PC-3 (cell line): ENCODE results near the gene SLC7A9. TPM values are rescaled to one million over a fixed set of nuclear protein-coding genes. Genes with fewer than 3 reads are reported as not detected.

Experiments used
- ATAC-seq: fragments of 200-7000 bp; cut with Tn5 transposase; 2 replicates; pipeline ENCODE4 v1.9.1; 2020; ENCODE audit warnings: mild to moderate bottlenecking, moderate library complexity
- BruUV-seq: library from RNA; stranded (reverse); fragments of 400-500 nt; replicated peaks from 2 replicates; lab custom pipeline; 2021; lab: Mats Ljungman, UMichigan
- CTCF ChIA-PET: fragments of 300-600 bp; sonication (Branson Sonifier 250); formaldehyde crosslinking; loops from one replicate; lab custom pipeline; 2022; ENCODE audit warnings: antibody characterized with exemption; lab: Charles Lee
- POLR2A ChIA-PET: fragments of 300-600 bp; sonication (Branson Sonifier 250); formaldehyde crosslinking; loops from one replicate; lab custom pipeline; 2022; ENCODE audit warnings: antibody characterized with exemption; ENCODE audit not compliant: unreplicated experiment; lab: Charles Lee
- DNase-seq: peaks from one replicate; pipeline ENCODE4 v3.0.0-alpha.2; 2015
- H2AFZ ChIP-seq: fragments of 300-600 bp; sonication (generic); 2 replicates; pipeline ENCODE4 v1.6.0; 2016; ENCODE audit warnings: antibody characterized with exemption, low read length
- H3F3A ChIP-seq: fragments of 300-600 bp; sonication (generic); one replicate; pipeline ENCODE4 v1.6.0; 2017; ENCODE audit warnings: antibody characterized with exemption, low read length, control low read depth, mild to moderate bottlenecking; ENCODE audit not compliant: unreplicated experiment
- H3K27ac ChIP-seq: fragments of 300-600 bp; sonication (generic); 2 replicates; pipeline ENCODE4 v1.5.1; 2016; ENCODE audit warnings: mild to moderate bottlenecking, low read length
- H3K27me3 ChIP-seq: fragments of 300-600 bp; sonication (generic); 2 replicates; pipeline ENCODE4 v1.6.1; 2016; ENCODE audit warnings: low read length, mixed read lengths
- H3K36me3 ChIP-seq: fragments of 300-600 bp; sonication (generic); 2 replicates; pipeline ENCODE4 v1.6.1; 2016; ENCODE audit warnings: low read depth, mixed run types, low read length, mixed read lengths
- H3K4me1 ChIP-seq: fragments of 300-600 bp; sonication (generic); 2 replicates; pipeline ENCODE4 v1.5.1; 2016; ENCODE audit warnings: low read length; ENCODE audit not compliant: insufficient read depth
- H3K4me2 ChIP-seq: fragments of 300-600 bp; sonication (generic); 2 replicates; pipeline ENCODE4 v1.6.0; 2016; ENCODE audit warnings: low read length
- H3K4me3 ChIP-seq: fragments of 300-600 bp; sonication (generic); 2 replicates; pipeline ENCODE4 v1.5.1; 2016; ENCODE audit warnings: mild to moderate bottlenecking, low read length, mixed read lengths
- H3K79me2 ChIP-seq: fragments of 300-600 bp; sonication (generic); 2 replicates; pipeline ENCODE4 v1.6.1; 2017; ENCODE audit warnings: low read length, mixed read lengths
- H3K9ac ChIP-seq: fragments of 300-600 bp; sonication (generic); 2 replicates; pipeline ENCODE4 v1.6.0; 2016; ENCODE audit warnings: mild to moderate bottlenecking, low read length
- H3K9me2 ChIP-seq: fragments of 300-600 bp; sonication (generic); replicated peaks from 2 replicates; pipeline ENCODE4 v1.6.1; 2016; ENCODE audit warnings: mixed run types, low read length, mixed read lengths
- H3K9me3 ChIP-seq: fragments of 300-600 bp; sonication (generic); 2 replicates; pipeline ENCODE4 v1.6.1; 2016; ENCODE audit warnings: low read length, mixed read lengths
- H4K20me1 ChIP-seq: fragments of 300-600 bp; sonication (generic); 2 replicates; pipeline ENCODE4 v1.6.1; 2016; ENCODE audit warnings: low read length, mixed read lengths
- EZH2 ChIP-seq: fragments of 300-600 bp; sonication (generic); IDR thresholded peaks from one replicate; pipeline ENCODE4 v1.6.1; 2017; ENCODE audit warnings: antibody characterized with exemption, mild to moderate bottlenecking, low read length; ENCODE audit not compliant: unreplicated experiment
- EZH2phosphoT487 ChIP-seq: fragments of 300-600 bp; sonication (generic); IDR thresholded peaks from 2 replicates; pipeline ENCODE4 v1.6.1; 2018; ENCODE audit warnings: mild to moderate bottlenecking, antibody characterized with exemption, low read length, borderline replicate concordance
- intact Hi-C: fragments of 100-400 bp; cut with micrococcal nuclease; formaldehyde crosslinking; loops from 2 replicates; pipeline ENCODE4 v1.9.0; 2023
- total RNA-seq: library from RNA; depleted of rRNA; stranded (reverse); fragments of >200 nt; gene quantifications from 2 replicates; pipeline ENCODE4 v1.2.3, GENCODE V29; 2014
- TF ChIP-seq, protein P1 (sequence below): fragments of 300-600 bp; sonication (generic); conservative IDR thresholded peaks from 2 replicates; pipeline ENCODE4 v1.5.1; 2017; ENCODE audit warnings: antibody characterized with exemption, low read depth, mild to moderate bottlenecking, low read length

Gene SLC7A9
- total RNA-seq, 1 experiment from 2014 or later, result not detected

DNA sequence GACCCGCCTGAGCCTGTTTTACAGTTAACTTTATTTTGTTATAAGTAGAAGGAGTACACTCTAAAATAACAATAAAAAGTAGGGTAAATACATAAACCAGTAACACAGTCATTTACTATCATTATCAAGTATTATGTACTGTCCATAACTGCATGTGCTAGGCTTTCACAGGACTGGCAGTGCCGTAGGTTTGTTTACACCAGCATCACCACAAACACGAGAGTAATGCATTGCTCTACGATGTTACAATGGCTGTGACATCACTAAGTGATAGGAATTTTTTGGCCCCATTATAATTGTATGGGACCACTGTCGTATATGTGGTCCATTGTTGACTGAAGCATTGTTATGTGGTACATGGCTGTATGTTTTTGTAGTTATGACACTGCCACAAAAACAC is 41.3 kb upstream of the SLC7A9 start:
- Histone ChIP-seq H3K4me3 (no peak overlapping the region), H3K9me2 (no peaks in the 10 kb centered on the region), H2AFZ (no peak overlapping the region), H3K9me3 (no peaks in the 10 kb centered on the region), H3K4me1 (no peaks in the 10 kb centered on the region), H3F3A (no peaks in the 10 kb centered on the region), H3K4me2 (no peak overlapping the region), H3K27ac (no peak overlapping the region), H3K79me2 (no peaks in the 10 kb centered on the region), H3K27me3 (no peaks in the 10 kb centered on the region), H3K36me3 (no peaks in the 10 kb centered on the region), H4K20me1 (no peaks in the 10 kb centered on the region), H3K9ac (no peak overlapping the region)
- no peak for ATAC-seq
- intact Hi-C loops, result no loop called here
- CTCF ChIA-PET, result no interaction called here
- POLR2A ChIA-PET, result no interaction called here
- TF ChIP-seq EZH2phosphoT487 (no peak), EZH2 (no peak)
- no peak for DNase-seq
- no TSS peak for BruUV-seq

- H3K27me3 ChIP-seq, result no peaks in the 10 kb centered on the region
- no peak overlapping the region for H3K4me2 ChIP-seq
- H3K36me3 ChIP-seq, result no peaks in the 10 kb centered on the region
- no TSS peak for BruUV-seq
- H3F3A ChIP-seq, result no peaks in the 10 kb centered on the region
- no peak overlapping the region for H2AFZ ChIP-seq
- TF ChIP-seq EZH2phosphoT487 (no peak), EZH2 (no peak)
- TF ChIP-seq, protein P1, sequence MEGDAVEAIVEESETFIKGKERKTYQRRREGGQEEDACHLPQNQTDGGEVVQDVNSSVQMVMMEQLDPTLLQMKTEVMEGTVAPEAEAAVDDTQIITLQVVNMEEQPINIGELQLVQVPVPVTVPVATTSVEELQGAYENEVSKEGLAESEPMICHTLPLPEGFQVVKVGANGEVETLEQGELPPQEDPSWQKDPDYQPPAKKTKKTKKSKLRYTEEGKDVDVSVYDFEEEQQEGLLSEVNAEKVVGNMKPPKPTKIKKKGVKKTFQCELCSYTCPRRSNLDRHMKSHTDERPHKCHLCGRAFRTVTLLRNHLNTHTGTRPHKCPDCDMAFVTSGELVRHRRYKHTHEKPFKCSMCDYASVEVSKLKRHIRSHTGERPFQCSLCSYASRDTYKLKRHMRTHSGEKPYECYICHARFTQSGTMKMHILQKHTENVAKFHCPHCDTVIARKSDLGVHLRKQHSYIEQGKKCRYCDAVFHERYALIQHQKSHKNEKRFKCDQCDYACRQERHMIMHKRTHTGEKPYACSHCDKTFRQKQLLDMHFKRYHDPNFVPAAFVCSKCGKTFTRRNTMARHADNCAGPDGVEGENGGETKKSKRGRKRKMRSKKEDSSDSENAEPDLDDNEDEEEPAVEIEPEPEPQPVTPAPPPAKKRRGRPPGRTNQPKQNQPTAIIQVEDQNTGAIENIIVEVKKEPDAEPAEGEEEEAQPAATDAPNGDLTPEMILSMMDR, result no peak
- no peak overlapping the region for H3K4me3 ChIP-seq
- no peak for ATAC-seq
- DNase-seq, result no peak
- CTCF ChIA-PET, result no interaction called here
- no peaks in the 10 kb centered on the region for H3K79me2 ChIP-seq
- H3K9ac ChIP-seq, result no peak overlapping the region
- POLR2A ChIA-PET, result no interaction called here
- no peaks in the 10 kb centered on the region for H4K20me1 ChIP-seq
- no peaks in the 10 kb centered on the region for H3K9me3 ChIP-seq
- H3K27ac ChIP-seq, result no peak overlapping the region
- H3K4me1 ChIP-seq, result no peaks in the 10 kb centered on the region
- H3K9me2 ChIP-seq, result no peaks in the 10 kb centered on the region
- intact Hi-C loops, result no loop called here
These were observed 40.5 kb upstream of the SLC7A9 start for GRCh38 chr19:32910094-32910493.

DNA sequence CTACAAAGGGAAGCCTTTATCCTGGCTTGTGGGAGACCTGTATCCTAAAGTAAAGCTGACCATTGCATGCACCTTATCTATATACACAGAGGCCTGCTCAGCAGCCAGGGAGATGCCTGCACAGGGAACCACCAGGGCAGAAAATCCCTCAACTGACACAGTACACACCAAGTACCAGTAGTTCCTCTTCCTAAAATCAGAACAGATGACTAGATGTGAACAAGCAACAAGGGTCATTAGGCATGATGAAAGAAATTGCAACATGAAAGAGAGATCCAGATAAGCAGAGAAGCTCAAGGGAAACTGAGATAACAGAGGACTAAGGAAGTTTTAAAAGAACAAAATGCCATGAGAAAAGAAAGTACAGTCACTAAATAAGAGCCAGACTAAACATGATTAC is 39.7 kb upstream of the SLC7A9 start:
- no peak overlapping the region for H3K27ac ChIP-seq
- no peaks in the 10 kb centered on the region for H3K79me2 ChIP-seq
- H3K4me3 ChIP-seq, result no peak overlapping the region
- no peaks in the 10 kb centered on the region for H3K36me3 ChIP-seq
- BruUV-seq, result no TSS peak
- intact Hi-C loops, result no loop called here
- H3K9ac ChIP-seq, result no peak overlapping the region
- no peaks in the 10 kb centered on the region for H3F3A ChIP-seq
- H3K9me3 ChIP-seq, result no peaks in the 10 kb centered on the region
- H3K9me2 ChIP-seq, result no peaks in the 10 kb centered on the region
- ATAC-seq (no peak), DNase-seq (no peak)
- no peak overlapping the region for H3K4me2 ChIP-seq
- no peak overlapping the region for H2AFZ ChIP-seq
- ChIA-PET CTCF (no interaction called here), POLR2A (no interaction called here)
- TF ChIP-seq EZH2phosphoT487 (no peak), EZH2 (no peak)
- TF ChIP-seq, protein P1, result no peak
- no peaks in the 10 kb centered on the region for H4K20me1 ChIP-seq
- H3K4me1 ChIP-seq, result no peaks in the 10 kb centered on the region
- no peaks in the 10 kb centered on the region for H3K27me3 ChIP-seq
